ENCODE measurements around the gene CBL.

DNA sequence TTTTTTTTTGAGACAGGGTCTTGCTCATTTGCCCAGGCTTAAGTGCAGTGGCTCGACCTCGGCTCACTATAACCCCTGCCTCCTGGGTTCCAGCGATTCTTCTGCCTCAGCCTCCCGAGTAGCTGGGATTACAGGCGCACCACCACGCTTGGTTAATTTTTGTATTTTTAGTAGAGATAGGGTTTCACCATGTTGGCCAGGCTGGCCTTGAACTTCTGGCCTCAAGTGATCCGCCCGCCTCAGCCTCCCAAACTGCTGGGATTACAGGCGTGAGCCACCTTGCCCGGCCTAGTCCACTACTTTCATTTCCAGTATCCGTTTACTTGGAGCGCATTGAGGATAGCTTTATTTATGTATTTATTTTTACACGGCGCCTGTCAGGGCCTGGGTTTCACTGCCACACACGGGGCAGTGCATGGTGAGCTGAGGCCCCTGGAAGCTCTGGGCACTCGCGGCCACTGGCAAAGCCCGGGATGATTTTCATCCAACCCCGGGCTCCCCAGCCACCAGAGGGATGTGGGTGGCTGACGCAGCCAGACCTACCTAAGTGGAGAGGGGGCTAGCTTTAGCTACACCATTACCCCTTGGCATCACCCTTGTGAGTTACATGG is 116.9 kb downstream of the CBL start:
- TF ChIP-seq GABPA (IDR thresholded peaks at IDR 0.05; ENCODE audit: low read depth) (no peak), ELK1 (IDR thresholded peaks at IDR 0.05; ENCODE audit: low read depth, low read length) (no peak), HCFC1 (IDR thresholded peaks at IDR 0.05; ENCODE audit: low read length) (no peak), MYC (IDR thresholded peaks at IDR 0.05; ENCODE audit: insufficient read depth, insufficient read length, insufficient replicate concordance, low read length, severe bottlenecking) (no peak), SMC3 (IDR thresholded peaks at IDR 0.05; ENCODE audit: borderline replicate concordance, low read length) (no peak), EGR1 (IDR thresholded peaks at IDR 0.05; ENCODE audit: borderline replicate concordance in 1 of 2, low read depth in 2 of 2, low read length in 2 of 2) (0 out of 3 replicates have a peak, but pooled peaks of 1 of the 2 experiments have one; percentile 3), FOS (IDR thresholded peaks at IDR 0.05; ENCODE audit: borderline replicate concordance, extremely low read depth, insufficient read length) (no peak)
- TF ChIP-seq, protein P1, sequence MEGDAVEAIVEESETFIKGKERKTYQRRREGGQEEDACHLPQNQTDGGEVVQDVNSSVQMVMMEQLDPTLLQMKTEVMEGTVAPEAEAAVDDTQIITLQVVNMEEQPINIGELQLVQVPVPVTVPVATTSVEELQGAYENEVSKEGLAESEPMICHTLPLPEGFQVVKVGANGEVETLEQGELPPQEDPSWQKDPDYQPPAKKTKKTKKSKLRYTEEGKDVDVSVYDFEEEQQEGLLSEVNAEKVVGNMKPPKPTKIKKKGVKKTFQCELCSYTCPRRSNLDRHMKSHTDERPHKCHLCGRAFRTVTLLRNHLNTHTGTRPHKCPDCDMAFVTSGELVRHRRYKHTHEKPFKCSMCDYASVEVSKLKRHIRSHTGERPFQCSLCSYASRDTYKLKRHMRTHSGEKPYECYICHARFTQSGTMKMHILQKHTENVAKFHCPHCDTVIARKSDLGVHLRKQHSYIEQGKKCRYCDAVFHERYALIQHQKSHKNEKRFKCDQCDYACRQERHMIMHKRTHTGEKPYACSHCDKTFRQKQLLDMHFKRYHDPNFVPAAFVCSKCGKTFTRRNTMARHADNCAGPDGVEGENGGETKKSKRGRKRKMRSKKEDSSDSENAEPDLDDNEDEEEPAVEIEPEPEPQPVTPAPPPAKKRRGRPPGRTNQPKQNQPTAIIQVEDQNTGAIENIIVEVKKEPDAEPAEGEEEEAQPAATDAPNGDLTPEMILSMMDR (IDR thresholded peaks at IDR 0.05 in 2 of 3, conservative IDR thresholded peaks at IDR 0.05 in 1 of 3; ENCODE audit: control insufficient read depth in 2 of 3, extremely low read depth in 1 of 3, insufficient read depth in 1 of 3, low read depth in 3 of 3, low read length in 3 of 3) = no peak

All from GM12878 (cell line).